Glutamatergic neuron (in vitro differentiated cells): ENCODE data around the gene TIGD7. TPM values are rescaled to one million over a fixed set of nuclear protein-coding genes. Genes with fewer than 3 reads are reported as not detected.

Experiments
- DNase-seq: peaks from one replicate; pipeline ENCODE4 v3.0.0; 2022
- H3K27ac Mint-ChIP-seq: one replicate; pipeline ENCODE4 v1.8.0; 2020; ENCODE audit warnings: mild to moderate bottlenecking, mixed read lengths, inconsistent platforms; ENCODE audit not compliant: unreplicated experiment
- H3K27me3 Mint-ChIP-seq: one replicate; pipeline ENCODE4 v1.8.0; 2020; ENCODE audit warnings: mild to moderate bottlenecking, moderate library complexity, mixed read lengths, inconsistent platforms; ENCODE audit not compliant: unreplicated experiment
- H3K36me3 Mint-ChIP-seq: one replicate; pipeline ENCODE4 v1.8.0; 2020; ENCODE audit warnings: mild to moderate bottlenecking, mixed read lengths, inconsistent platforms; ENCODE audit not compliant: unreplicated experiment
- H3K4me1 Mint-ChIP-seq: one replicate; pipeline ENCODE4 v1.8.0; 2020; ENCODE audit warnings: mild to moderate bottlenecking, low read depth, mixed read lengths, inconsistent platforms; ENCODE audit not compliant: unreplicated experiment
- H3K4me3 Mint-ChIP-seq: one replicate; pipeline ENCODE4 v1.8.0; 2020; ENCODE audit warnings: mild to moderate bottlenecking, mixed read lengths, inconsistent platforms; ENCODE audit not compliant: unreplicated experiment
- H3K9me3 Mint-ChIP-seq: one replicate; pipeline ENCODE4 v1.8.0; 2020; ENCODE audit warnings: mild to moderate bottlenecking, moderate library complexity, mixed read lengths, inconsistent platforms; ENCODE audit not compliant: unreplicated experiment
- total RNA-seq: library from RNA; stranded (reverse); fragmentation: NEBNext Ultra II Directional; extraction: Animal tissue kit (Norgen Biotek cat#: 25700); gene quantifications from one replicate; pipeline ENCODE4 v1.2.1, GENCODE V29; 2021; ENCODE audit not compliant: unreplicated experiment
- TF ChIP-seq, protein P1 (sequence below): fragments of 200-600 bp; sonication (generic); IDR thresholded peaks from one replicate; pipeline ENCODE4 v1.5.0; 2021; ENCODE audit not compliant: partially characterized antibody, unreplicated experiment

The TIGD7 gene
- total RNA-seq, 1 donor from 2014 or later = 8.6 TPM

DNA sequence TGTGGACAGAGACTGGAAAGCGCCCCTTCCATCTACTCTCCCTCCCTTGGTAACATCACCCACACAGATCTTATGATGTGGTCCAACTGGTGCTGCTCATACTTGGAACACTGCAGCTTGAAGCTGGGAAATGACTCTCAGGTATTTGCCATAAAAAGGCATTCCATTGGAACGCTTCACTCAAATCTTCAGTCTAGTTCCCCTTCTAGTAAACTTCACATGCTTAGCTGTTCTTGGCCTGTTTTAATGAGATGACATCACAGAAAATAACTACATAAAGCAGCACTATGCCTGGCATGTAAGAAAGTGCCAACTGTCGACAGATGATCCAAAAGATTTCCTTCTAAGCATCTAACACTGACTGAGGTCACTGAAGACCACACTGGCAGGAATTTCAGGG is 12.6 kb downstream of the TIGD7 start:
- H3K36me3 Mint-ChIP-seq = peaks cover 70% of the 10 kb centered on the region

DNA sequence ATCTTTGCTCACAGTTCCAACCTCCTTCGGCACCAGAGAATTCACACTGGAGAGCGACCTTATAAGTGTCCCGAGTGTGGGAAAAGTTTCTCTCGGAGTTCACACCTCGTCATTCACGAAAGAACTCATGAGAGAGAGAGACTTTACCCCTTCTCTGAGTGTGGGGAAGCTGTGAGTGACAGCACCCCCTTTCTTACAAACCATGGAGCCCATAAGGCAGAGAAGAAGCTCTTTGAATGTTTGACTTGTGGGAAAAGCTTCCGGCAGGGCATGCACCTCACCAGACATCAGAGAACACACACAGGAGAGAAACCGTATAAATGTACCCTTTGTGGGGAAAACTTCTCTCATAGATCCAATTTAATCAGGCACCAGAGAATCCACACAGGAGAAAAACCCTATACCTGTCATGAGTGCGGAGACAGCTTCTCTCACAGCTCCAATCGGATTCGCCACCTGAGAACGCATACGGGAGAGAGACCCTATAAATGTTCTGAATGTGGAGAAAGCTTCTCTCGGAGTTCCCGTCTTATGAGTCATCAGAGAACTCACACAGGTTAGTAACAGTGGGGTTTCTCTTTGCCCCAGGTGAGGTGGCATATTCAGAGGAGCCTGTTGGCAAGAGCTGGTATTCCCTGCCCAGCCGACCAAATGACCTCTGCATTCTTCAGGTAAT is 15.1 kb downstream of the TIGD7 start:
- TF ChIP-seq, protein P1, sequence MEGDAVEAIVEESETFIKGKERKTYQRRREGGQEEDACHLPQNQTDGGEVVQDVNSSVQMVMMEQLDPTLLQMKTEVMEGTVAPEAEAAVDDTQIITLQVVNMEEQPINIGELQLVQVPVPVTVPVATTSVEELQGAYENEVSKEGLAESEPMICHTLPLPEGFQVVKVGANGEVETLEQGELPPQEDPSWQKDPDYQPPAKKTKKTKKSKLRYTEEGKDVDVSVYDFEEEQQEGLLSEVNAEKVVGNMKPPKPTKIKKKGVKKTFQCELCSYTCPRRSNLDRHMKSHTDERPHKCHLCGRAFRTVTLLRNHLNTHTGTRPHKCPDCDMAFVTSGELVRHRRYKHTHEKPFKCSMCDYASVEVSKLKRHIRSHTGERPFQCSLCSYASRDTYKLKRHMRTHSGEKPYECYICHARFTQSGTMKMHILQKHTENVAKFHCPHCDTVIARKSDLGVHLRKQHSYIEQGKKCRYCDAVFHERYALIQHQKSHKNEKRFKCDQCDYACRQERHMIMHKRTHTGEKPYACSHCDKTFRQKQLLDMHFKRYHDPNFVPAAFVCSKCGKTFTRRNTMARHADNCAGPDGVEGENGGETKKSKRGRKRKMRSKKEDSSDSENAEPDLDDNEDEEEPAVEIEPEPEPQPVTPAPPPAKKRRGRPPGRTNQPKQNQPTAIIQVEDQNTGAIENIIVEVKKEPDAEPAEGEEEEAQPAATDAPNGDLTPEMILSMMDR = no peak
- Mint-ChIP-seq H3K4me1 (no peaks in the 10 kb centered on the region), H3K36me3 (peaks cover 70% of the 10 kb centered on the region)

More for the DNA sequence above, 12.6 kb downstream of the TIGD7 start:
- DNase-seq = no peak
- H3K4me1 Mint-ChIP-seq = no peaks in the 10 kb centered on the region
- peaks cover 35% of the 10 kb centered on the region for H3K9me3 Mint-ChIP-seq
- no peak overlapping the region for H3K27ac Mint-ChIP-seq
- TF ChIP-seq, protein P1 = no peak
- H3K4me3 Mint-ChIP-seq = peak overlapping the region; percentile 30
- peaks cover 17% of the 10 kb centered on the region for H3K27me3 Mint-ChIP-seq

DNA sequence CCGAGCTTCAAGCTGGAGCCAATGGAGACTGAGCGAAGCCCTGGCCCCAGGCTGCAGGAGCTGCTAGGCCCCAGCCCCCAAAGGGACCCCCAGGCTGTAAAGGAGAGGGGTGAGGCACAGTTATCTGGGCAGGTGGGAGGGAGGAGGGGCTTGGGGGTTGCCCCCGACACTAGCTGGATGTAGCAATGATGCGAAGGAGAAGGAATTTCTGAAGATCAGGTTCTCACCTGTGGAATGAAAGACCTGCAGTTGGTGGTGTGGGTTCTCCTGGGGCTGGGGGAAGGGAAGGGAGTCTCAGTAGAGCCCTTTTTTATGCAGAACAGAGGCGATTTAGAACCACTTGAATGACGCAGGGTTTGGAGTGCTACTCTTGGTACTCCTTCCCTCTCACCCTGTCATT is 20.1 kb downstream of the TIGD7 start:
- TF ChIP-seq, protein P1 = no peak
- DNase-seq = no peak
- H3K36me3 Mint-ChIP-seq = peaks cover 28% of the 10 kb centered on the region
- peak overlapping the region; percentile 100 for H3K4me3 Mint-ChIP-seq
- peaks cover 16% of the 10 kb centered on the region for H3K9me3 Mint-ChIP-seq
- peaks cover 11% of the 10 kb centered on the region for H3K4me1 Mint-ChIP-seq
- H3K27ac Mint-ChIP-seq = no peak overlapping the region
- H3K27me3 Mint-ChIP-seq = peaks cover 20% of the 10 kb centered on the region

More for the DNA sequence above, 15.1 kb downstream of the TIGD7 start:
- Mint-ChIP-seq H3K27me3 (peaks cover 14% of the 10 kb centered on the region), H3K4me3 (no peak overlapping the region), H3K9me3 (peaks cover 27% of the 10 kb centered on the region), H3K27ac (no peak overlapping the region)
- DNase-seq = no peak

DNA sequence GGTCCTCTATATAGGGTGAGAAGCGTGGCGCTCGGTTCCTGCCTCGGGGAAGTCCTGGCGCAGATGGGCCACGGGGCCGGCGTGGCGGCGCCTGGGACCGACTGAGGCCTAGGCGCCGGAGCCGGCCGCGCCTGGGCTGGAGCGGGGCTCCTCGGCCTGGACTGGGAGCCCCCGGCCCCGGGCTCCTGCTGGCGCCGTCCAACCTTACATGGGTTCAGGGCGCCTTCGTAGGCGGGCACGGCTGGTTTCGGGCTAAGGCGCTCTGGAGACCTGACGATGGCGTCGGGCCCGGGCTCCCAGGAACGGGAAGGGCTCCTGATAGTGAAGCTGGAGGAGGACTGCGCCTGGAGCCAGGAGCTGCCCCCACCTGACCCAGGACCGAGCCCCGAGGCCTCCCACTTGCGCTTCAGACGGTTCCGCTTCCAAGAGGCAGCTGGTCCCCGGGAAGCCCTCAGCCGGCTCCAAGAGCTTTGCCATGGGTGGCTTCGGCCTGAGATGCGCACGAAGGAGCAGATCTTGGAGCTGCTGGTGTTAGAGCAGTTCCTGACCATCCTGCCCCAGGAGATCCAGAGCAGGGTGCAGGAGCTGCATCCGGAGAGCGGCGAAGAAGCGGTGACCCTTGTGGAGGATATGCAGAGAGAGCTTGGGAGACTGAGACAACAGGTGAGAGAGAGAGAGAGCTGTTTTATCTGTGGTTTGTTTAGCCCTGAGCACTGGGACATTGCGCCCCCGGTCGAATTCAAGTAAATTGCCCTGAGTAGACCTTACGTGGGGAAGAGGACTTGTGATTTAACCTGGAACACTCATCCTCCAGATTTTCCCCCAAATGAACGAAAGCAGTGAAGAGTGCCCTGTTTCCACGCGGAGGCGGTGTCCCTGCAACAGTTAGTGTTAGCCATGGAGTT is 21.4 kb downstream of the TIGD7 start:
- no peak for DNase-seq
- H3K27me3 Mint-ChIP-seq = peaks cover 20% of the 10 kb centered on the region
- peaks cover 11% of the 10 kb centered on the region for H3K4me1 Mint-ChIP-seq
- H3K36me3 Mint-ChIP-seq = peaks cover 19% of the 10 kb centered on the region
- peak overlapping the region; percentile 98 for H3K27ac Mint-ChIP-seq
- TF ChIP-seq, protein P1 = no peak
- H3K4me3 Mint-ChIP-seq = peak overlapping the region; percentile 100
- H3K9me3 Mint-ChIP-seq = peaks cover 16% of the 10 kb centered on the region
